DOHH2 (cell line): ENCODE measurements around the gene ACOT12.
A peak's percentile ranks its signal among the peaks of the same experiment; 100 is the strongest.

Source experiments
- EZH2phosphoT487 ChIP-seq: fragments of 200-600 bp; sonication (generic); IDR thresholded peaks from 2 replicates; pipeline ENCODE4 v1.6.1; 2017; ENCODE audit warnings: borderline replicate concordance, mild to moderate bottlenecking, antibody characterized with exemption, low read length, moderate library complexity, mixed read lengths
- TF ChIP-seq, protein P1 (sequence below): fragments of 200-600 bp; sonication (generic); IDR thresholded peaks from one replicate; pipeline ENCODE4 v1.5.1; 2014; ENCODE audit warnings: antibody characterized with exemption, mild to moderate bottlenecking, low read depth, low read length; ENCODE audit not compliant: poor library complexity, severe bottlenecking

DNA sequence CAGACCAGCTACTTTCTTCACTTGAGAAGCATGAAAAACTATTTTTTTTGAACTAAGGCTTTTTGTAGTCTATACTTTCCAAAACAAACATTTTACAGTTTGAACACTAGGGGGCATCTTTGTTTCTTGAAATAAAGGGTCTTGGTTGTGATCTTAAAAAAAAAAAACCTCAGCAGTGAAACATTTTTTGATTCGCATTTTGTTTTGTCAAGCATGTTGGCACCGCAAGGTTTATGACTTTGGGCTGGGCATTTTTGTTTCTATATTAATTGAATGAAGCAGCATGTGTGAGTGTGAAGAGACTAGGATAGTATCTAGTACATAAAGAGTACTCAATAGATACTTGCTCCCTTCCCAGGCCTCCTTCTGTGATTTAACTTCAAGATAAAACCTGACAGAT is 31.6 kb upstream of the ACOT12 start:
- TF ChIP-seq, protein P1, sequence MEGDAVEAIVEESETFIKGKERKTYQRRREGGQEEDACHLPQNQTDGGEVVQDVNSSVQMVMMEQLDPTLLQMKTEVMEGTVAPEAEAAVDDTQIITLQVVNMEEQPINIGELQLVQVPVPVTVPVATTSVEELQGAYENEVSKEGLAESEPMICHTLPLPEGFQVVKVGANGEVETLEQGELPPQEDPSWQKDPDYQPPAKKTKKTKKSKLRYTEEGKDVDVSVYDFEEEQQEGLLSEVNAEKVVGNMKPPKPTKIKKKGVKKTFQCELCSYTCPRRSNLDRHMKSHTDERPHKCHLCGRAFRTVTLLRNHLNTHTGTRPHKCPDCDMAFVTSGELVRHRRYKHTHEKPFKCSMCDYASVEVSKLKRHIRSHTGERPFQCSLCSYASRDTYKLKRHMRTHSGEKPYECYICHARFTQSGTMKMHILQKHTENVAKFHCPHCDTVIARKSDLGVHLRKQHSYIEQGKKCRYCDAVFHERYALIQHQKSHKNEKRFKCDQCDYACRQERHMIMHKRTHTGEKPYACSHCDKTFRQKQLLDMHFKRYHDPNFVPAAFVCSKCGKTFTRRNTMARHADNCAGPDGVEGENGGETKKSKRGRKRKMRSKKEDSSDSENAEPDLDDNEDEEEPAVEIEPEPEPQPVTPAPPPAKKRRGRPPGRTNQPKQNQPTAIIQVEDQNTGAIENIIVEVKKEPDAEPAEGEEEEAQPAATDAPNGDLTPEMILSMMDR, result peak; percentile 60
- no peak for TF ChIP-seq EZH2phosphoT487
